CD4-positive, alpha-beta T cell treated with Interleukin-6 for 4 hours (primary cell): Measurements from ENCODE around the gene FAM171A1.
"Not testable (repeated sequence)": the region's sequence is repeated elsewhere in the genome, so short reads cannot be mapped to it uniquely, and the experiment has no call there.

ENCODE experiments used
- DNase-seq: peaks from one replicate; pipeline ENCODE4 v3.0.0-alpha.2; 2020; ENCODE audit warnings: mixed read lengths

The FAM171A1 gene

DNA sequence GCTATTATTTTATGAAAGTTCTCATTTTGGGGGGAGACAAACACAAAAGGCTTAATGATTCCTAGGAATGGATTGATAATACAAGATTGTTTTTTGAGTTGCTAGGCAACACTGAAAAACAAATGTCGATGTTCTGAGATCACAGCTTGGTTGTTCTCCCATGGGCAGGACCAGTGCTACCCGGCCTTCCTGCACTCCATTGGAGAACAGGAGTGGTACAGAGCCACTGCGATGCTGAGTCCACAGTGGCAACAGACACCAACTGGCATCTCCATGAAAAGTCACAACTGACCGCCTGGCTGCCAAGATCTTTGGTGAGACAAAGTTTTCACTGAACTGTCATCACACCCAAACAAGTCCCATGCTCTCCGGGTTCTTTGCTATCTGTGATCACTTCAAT lies 133.7 kb downstream of the FAM171A1 start:
- DNase-seq = no peak

DNA sequence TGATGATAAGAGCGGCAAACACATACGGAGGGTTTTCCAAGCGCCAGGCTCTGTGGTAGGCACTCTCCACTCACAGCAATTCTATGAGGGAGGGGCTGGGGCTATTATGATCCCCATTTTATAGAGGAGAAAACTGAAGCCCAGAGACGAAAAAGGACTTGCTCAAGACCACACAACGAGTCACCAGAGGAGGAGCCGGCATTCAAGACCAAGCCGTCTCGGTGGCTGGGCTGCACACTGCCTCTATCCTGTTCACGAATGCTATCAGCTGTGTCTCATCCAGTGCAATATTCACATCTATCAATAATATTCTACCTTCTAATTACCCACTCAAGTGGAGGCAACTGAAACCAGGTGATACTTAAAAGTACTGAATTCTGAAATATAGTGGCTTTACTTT lies 134.7 kb downstream of the FAM171A1 start:
- DNase-seq = no peak

DNA sequence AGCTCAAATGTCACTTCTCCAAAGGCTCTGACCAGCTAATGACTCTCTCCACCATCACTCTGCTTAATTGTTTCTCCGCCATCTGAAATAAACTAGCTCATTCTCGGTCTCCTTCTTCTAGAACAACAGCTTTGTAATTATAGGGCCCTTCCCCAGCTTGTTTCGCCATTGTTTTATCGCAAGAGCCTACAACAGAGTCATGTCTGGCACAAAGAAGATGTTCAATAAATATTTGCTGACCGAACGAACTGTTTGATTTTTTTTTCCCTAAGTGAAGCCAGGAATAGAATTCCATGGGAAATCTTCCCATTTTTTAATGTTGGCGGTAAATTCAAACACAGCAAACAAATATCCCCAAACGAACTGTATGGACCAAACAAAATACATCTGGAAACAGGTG lies 138.8 kb downstream of the FAM171A1 start:
- no peak for DNase-seq

DNA sequence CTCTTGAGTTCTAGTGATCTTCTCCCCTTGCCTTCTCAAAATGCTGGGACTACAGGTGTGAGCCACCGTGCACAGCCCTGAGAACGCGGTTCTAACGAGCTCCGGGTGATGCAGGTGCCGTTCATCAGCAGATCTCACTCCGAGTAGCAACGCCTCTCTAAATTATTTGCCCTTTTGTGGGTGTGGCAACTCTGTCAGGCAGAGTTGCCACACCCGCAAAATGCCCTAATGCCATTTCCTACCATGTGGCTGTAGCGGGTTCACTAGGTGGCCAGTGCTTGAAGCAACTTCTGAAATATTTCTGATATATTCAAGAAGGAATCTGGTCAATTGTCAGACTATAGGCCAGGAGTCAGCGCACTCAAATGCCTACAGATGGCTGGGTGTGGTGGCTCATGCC lies 139.7 kb downstream of the FAM171A1 start:
- no peak for DNase-seq

DNA sequence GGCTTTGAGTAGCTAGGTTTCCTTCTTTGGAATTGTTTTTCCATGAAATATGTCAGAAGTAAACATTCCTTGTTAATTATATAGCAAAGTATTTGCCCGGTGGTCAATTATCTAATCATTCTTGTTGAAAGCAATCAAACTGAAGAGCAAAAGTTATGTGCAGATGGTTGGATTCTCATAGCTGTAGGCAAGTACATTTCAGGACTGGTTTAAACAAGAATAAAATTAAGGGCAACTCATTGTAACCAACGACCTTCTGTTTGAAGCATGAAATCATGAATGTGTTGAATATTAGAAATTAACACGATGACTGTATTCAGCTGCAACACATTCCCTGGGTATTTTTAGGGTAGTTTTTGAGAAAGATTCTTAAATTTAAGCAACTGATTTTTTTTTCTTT lies 140.8 kb downstream of the FAM171A1 start:
- no peak for DNase-seq

DNA sequence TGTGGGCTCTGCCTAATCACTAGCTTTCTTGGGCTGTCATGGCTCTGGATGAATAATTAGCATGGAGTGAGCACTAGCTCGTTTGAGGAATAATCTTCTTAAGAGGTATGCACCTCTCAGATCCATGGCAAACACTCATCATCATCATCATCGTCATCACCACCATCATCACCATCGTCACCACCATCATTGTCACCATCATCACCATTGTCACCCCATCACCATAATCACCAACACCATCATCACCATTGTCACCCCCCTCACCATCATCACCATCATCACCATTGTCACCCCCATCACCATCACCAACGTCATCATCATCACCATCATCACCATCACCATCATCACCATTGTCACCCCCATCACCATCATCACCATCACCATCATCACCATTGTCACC lies 141.8 kb downstream of the FAM171A1 start:
- DNase-seq = no peak

DNA sequence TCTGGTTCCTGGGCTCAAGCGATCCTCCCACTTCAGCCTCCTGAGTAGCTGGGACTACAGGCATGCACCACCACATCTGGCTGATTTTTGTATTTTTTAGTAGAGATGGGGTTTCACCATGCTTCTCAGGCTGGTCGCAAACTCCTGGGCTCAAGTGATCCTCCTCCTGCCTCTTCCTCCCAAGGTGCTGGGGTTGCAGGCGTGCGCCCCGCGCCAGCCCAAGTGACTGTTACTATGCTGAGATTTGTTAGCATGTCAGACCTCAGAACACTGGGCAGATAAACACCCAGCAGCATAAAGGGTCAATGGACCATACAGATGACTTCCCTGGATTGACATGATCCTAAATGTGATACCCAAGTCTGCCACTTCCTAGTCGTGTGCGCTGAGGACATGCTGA lies 142.7 kb downstream of the FAM171A1 start:
- DNase-seq = no peak

DNA sequence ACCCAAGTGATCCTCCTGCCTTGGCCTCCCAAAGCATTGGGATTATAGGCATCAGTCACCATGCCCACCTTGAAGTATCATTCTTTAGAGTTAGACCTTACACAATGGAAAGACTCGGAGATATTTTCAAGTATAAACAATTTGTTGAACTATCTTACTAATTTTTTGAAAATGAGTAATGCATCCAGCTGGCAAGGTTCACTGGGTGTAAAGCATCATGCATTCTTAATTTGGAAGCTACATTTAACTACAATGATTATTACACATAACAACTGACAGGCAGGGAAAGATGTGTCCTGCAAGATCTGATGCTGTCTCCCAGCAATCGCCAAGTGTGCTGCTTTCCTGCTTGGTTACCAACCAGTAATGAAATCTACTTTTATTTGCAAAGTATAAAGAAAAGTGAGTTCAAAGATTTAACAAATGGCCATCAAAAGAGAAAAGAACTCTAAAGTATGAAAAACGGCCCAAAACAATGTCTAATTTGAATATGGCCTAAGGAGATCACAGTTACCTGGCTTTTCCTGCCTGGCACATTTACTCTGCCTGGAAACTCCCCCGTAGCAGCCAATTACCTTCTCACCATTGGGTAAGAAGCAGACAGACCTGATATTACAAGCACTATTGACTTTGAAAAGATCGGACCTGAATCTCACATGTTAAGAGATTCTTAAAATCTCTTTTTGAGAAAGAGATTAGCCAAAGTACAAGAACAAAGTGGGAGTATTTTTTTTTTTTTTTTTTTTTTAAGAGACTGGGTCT lies 143.3 kb downstream of the FAM171A1 start:
- no peak for DNase-seq

DNA sequence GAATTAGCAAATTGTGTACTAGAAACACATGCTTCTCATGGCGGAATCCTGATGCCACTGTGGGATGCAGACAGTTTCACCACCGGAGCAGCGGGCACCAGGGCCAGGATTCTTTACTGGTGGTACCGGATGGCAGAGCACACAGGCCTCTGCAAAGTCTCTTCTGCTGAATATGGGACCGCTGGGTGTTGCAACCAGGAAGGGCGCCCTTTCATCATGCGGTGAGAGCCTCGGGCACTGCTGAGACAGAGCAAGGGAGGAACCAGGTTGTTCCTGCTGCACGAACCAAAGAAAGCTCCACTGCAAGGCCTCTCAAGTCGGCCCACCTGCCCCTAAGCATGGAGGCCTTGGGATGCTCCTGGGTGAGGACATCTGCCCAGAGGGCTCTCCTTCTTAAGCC lies 145.6 kb downstream of the FAM171A1 start:
- no peak for DNase-seq

DNA sequence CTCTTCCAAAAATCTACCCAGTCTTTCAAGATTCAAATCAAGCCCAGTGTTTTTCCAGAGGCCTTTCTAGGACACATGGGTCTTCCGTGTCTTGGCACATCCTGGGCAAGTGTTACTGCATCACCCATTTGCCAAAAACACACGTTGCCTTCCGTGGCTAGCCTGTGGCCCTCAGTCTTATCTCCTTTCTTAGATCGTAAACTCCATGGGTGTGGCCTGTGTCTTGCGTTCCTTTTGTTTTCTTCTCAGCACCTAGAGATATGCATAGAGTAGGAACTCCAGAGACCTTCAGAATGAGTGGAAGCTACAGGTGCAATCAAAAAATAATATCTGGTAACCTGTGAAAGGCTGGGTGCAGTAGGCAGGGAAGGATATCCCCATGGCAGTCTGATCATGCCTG lies 146.1 kb downstream of the FAM171A1 start:
- DNase-seq = no peak

DNA sequence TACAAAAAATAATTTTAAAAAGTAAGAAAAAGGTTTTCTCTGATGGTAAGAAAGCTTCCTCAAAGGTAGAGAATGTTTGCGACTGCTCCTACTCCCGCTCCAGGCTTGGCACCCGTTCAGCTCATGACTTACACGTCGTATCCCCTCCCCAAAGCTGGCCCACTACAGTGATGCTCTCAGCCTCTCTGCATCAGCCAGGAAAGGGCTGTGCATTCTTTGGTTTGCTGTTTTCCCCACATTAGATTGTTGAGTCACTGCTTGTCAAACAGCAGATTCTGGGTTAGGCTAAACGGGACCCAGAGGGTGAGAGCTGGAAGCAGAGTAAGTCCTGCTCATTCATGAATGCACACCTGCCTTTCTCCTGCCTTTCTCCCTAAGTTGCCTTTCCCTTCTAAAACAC lies 147.9 kb downstream of the FAM171A1 start:
- DNase-seq = no peak

DNA sequence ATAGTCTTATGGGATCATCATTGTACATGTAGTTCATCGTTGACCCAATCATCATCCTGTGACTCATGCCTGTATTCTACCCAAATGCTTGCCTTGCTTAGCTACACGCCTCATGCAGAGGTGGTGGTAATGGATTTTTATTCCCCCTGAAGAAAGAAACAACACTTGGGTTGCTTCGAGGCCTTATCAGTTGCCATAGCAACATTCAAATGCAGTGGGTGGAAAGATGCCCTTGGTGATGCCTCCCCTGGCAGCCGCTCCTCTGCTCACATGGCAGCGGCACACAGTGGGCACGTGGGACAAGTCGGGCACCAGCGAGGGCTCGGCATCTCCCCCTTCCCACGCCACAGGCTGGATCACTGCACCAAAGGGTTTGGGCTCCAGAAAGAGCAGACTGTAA lies 148.6 kb downstream of the FAM171A1 start:
- no peak for DNase-seq

DNA sequence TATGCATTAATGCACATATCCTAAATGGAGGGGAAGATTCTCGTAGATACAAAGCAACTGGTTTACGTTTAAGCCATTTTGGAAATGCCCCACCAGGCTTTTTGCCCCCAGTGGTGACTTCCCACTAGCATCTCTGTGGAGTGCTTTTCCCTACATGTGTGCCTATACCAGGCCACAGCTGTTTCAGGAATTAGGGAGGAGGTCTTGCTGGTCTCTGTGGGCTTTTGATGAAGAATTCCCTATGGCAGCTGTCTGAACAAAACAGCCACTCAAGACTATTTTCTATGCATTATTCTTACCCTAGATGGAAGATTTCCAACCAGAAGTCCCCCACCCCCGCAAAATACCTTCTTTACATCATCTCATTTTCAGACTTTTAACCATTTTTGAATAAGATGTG lies 150.6 kb downstream of the FAM171A1 start:
- DNase-seq = no peak

DNA sequence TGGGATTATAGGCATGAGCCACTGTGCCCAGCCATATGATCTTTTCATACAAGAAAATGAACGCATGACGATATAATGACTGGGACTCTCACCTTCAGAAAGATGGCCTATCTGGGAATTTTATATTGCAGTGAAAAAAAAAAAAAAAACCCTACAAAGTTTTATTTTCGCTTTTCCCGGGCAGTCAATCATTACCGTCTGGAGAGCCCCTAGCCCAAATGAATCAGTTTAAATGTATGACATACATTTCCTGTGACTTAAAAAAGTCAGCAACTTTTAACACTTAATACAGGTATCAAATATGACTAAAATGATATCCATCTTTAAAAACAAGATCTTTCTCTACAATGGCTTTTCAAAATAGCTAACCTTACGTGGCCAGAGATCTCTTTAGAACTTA lies 154.4 kb downstream of the FAM171A1 start:
- no peak for DNase-seq

DNA sequence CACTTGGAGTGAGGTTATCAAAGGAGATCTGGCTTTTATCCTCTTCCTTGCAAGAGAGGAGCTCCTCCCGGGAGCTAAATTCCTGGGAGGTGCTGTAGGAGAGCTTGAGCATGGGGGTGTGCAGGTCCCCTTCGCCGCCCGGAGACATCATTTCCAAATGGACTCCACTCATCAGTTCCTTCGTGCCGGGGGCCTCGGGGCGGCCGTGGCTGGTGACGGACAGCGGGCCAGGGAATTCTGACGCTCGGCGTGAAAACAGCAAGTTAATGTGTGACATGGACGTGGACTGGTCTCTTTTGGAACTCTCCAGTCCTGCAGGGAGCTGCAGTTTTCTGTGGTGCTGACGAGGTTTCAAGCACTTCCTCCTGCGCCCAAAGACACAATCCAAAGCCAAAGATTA lies 156.9 kb downstream of the FAM171A1 start:
- DNase-seq = no peak

DNA sequence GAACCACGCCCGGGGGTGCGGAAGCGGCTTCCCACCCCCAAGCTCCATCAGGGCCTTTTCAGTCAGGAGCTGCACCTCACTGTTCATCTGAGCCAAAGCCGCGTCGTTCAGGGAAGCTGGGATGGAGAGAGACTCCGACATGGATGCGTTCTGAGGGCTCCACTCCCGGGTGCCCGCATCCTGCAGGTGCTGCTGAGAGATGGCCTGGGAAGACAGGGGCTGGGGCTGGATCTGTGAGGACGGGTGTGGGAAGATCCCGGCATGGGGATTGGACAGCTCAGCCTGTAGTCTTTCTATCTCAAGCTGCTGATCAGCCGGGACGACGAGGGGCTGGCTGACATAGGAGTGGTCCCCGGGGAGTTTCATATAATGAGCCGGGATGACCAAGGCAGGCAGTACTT lies 157.6 kb downstream of the FAM171A1 start:
- no peak for DNase-seq

DNA sequence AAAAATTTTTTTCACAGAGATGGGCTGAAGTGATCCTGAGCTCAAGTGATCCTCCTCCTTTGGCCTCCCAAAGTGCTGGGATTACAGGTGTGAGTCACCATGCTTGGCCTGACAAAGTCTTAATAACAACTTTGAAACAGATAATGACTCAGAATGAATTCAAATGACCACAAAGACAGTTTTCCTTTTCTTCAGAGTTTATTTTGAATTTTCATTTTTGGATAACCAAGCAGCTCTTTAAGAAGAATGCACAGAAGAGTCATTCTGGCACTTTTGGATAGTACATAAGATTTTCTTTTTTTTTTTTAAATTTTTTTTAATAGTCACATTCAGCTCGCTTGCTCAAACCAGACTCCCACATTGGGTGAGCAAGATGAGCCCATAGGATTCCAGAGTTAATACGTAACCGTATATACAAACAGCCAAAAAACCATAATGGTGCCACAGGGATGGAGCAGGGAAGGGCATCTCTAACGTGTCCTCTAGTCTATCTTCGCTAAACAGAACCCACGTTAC lies 159.6 kb downstream of the FAM171A1 start:
- peak; percentile 10 for DNase-seq

DNA sequence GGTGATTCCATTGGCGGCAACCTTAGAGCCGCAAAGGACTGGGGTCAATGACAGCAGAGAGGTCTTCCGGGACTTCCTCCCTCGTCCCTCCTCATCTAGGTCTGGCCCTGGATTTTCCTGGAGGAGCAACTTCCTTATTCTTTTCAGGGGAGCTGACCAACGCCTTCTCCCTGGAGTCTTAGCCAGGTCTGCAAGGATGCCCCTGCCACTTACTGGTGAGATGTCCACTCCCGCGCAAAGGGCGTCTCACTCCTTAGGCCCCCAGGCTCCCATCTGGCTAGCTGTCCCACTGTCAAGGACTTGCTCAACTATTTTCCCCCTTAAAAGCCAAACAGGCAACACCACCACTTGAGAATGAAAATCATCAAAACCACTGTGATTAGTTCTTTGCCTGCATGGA lies 160.6 kb downstream of the FAM171A1 start:
- DNase-seq = no peak

DNA sequence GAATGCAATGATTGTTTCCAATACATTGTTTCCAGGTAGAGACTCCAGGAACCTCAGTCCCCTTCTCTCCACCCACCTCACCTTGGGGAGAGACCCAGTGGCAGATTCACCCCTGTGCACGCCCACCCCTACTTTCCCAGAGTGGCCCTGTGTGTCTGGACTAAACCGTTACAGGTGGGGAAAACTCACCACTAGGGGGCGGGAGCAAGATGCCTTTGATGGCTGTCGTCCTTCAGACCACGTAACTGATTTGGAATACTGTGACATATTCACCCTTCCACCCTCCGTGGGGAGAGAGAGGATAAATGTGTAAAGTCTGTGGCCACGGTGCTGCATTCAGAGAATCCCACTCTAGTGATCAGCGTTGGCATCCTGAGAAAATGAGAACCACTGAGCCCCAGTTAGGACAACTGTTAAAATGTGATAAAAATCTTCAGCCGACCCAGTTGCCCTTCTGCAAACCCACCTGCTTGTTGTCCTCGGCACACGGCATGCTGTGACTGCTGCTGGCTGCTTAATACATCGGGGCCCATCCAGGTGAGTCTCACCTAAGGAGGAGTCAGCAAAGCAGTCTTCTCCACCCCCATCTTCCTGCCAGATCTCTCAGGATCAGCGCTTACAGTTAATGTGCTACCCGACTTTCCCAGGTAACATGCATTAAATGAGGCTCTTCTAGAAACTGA lies 161.1 kb downstream of the FAM171A1 start:
- DNase-seq = peak; percentile 91

DNA sequence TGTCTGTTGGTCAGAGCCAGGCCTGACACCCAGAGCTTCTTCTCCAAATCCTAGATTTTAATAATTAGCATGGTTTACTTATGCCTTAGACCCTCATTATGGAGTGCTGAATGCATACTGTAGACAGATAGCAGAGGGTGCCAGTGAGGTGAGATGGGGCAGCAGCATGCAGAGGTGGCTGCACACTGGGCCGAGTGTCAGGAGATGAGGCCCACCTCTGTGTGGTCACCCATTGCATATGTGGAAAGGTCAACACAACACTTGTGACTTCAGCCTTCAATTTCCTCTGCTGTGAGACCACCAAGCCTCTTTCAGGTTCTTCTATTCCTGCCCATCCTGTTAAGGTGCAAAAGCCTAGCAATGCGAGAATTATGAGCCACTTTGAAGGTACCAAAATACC lies 162.9 kb downstream of the FAM171A1 start:
- DNase-seq = peak; percentile 21

DNA sequence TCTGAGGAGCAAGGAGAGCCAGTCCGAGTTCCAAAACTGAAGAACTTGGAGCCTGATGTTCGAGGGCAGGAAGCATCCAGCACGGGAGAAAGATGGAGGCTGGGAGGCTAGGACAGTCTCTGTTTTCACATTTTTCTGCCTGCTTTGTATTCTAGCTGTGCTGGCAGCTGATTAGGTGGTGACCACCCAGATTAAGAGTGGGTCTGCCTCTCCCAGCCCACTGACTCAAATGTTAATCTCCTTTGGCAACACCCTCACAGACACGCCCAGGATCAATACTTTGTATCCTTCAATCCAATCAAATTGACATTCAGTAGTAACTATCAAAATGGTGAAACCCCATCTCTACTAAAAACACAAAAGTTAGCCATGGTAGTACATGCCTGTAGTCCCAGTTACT lies 163.7 kb downstream of the FAM171A1 start:
- not testable (repeated sequence) for DNase-seq

DNA sequence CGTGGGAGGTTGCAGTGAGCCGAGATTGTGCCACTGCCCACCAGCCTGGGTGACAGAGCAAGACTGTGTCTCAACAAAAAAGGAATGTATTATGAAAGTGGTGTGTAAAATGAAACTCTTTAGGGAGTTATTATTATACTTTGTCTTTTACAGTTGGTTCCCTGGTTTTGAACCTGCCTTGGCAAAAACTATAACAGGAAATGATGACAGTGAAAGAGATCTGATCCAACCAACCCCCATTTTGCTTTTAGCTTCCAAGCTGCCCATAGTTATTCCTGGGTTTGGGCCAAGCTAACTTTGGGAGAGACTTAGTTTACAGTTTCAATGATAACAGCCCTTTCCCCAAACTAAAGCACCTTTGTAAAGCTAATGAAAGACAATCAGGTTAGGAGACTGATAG lies 168.4 kb downstream of the FAM171A1 start:
- DNase-seq = no peak

DNA sequence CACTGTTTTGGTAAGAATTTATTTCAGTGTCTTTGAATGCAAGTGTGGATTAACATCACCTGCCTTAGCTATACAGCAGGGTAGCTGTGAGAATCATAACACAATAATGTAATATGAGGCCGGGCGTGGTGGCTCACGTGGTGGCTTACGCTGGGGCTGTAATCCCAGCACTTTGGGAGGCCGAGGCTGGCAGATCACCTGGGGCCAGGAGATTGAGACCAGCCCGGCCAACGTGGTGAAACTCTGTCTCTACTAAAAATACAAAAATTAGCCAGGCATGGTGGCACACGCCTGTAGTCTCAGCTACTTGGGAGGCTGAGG lies 168.8 kb downstream of the FAM171A1 start:
- not testable (repeated sequence) for DNase-seq

DNA sequence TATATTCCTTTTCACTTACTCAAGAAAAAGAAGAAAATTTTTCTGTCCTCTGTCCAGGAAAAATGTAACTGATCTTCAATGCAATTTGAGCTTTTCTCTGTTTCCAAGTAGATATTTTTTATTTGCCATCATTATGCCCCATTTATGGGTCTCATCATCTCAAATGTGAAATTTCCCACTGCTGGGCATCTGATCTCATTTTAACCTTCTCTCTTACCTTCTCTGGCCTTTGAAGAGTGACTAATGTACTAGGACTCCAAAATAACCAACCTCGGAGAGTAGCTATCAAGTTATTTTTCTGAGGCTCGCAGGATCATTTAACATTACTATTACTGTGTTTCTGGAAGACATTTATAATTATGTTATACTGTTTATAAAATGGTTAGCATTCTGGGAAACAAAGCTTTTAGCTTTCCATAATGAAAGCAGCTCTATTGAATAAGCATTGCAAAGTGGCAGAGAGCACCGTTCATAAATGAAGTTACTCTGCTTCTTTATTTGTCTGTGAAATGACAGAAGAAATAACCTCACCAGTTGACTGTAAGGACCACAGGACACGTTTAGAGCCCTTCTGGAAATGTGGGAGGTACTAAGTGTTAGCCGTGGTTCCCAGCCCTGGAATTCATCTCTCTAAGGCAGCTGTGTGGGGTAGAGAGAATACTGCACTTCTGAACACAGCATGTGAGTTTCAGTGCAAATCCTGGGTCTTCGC lies 169.3 kb downstream of the FAM171A1 start:
- no peak for DNase-seq
